22Rv1 (cell line): Measurements from ENCODE around the gene APBA2.

Source experiments
- CTCF ChIP-seq: fragments of 450-650 bp; IDR thresholded peaks from 2 replicates; pipeline ENCODE4 v1.5.1; 2017; ENCODE audit warnings: mild to moderate bottlenecking
- ZFX ChIP-seq: fragments of 450-650 bp; IDR thresholded peaks from 2 replicates; pipeline ENCODE4 v1.6.1; 2017; ENCODE audit warnings: antibody characterized with exemption, borderline replicate concordance

GRCh38 chr15:28871168-28871567 lies 14.6 kb upstream of the APBA2 start:
- no peak for TF ChIP-seq CTCF
- TF ChIP-seq ZFX = no peak
